Measurements from ENCODE around the gene DMD.

DMD gene

GRCh38 chrX:32451954-32452695 lies 759.2 kb downstream of the DMD start:
- TF ChIP-seq POLR2AphosphoS5 (IDR thresholded peaks at IDR 0.05; ENCODE audit: borderline replicate concordance, low read depth, low read length) = no peak
- TF ChIP-seq EZH2 (IDR thresholded peaks at IDR 0.05) = no peak
- TF ChIP-seq FOXP2 (optimal IDR thresholded peaks at IDR 0.05; ENCODE audit: control extremely low read depth, extremely low read length, insufficient read depth) = no peak
- H3K9me3 ChIP-seq (ENCODE audit: low read depth, low read length) = no peaks in the 10 kb centered on the region
- no peak overlapping the region for H3K27ac ChIP-seq

GRCh38 chrX:32448945-32449344 lies 762.4 kb downstream of the DMD start:
- Histone ChIP-seq H3K9me3 (ENCODE audit: low read depth, low read length) (no peaks in the 10 kb centered on the region), H3K27ac (no peak overlapping the region), H3K9ac (ENCODE audit: insufficient read length) (no peak overlapping the region), H3K4me3 (no peak overlapping the region), H3K36me3 (ENCODE audit: insufficient read depth, low read length) (no peaks in the 10 kb centered on the region)
- DNase-seq (ENCODE audit: low read depth, low spot score) = no peak
- TF ChIP-seq FOXP2 (optimal IDR thresholded peaks at IDR 0.05; ENCODE audit: control extremely low read depth, extremely low read length, insufficient read depth) = no peak
- no peak for TF ChIP-seq POLR2AphosphoS5 (IDR thresholded peaks at IDR 0.05; ENCODE audit: borderline replicate concordance, low read depth, low read length)
- no peak for TF ChIP-seq EZH2 (IDR thresholded peaks at IDR 0.05)

More at GRCh38 chrX:32451954-32452695, 759.2 kb downstream of the DMD start:
- H3K9ac ChIP-seq (ENCODE audit: insufficient read length) = no peak overlapping the region
- no peaks in the 10 kb centered on the region for H3K36me3 ChIP-seq (ENCODE audit: insufficient read depth, low read length)
- H3K4me3 ChIP-seq = no peak overlapping the region
- no peak for DNase-seq (ENCODE audit: low read depth, low spot score)

DNA sequence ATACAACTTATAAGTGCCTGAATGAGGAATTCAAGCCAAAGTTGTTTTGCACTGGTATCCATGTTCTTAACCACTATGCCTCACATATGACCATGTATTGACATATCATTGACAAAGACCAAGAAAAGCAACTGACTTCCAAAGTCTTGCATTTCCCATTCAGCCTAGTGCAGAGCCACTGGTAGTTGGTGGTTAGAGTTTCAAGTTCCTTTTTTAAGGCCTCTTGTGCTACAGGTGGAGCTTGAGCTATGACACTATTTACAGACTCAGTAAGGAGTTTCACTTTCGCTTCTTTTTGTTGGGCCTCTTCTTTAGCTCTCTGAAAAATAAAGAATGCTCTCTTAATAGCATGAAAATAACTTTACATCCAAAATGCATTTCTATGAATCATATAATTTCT lies 763.0 kb downstream of the DMD start:
- Histone ChIP-seq H3K4me3 (no peak overlapping the region), H3K9me3 (ENCODE audit: low read depth, low read length) (no peaks in the 10 kb centered on the region), H3K36me3 (ENCODE audit: insufficient read depth, low read length) (no peaks in the 10 kb centered on the region), H3K9ac (ENCODE audit: insufficient read length) (no peak overlapping the region), H3K27ac (no peak overlapping the region)
- TF ChIP-seq FOXP2 (optimal IDR thresholded peaks at IDR 0.05; ENCODE audit: control extremely low read depth, extremely low read length, insufficient read depth) (no peak), EZH2 (IDR thresholded peaks at IDR 0.05) (no peak), POLR2AphosphoS5 (IDR thresholded peaks at IDR 0.05; ENCODE audit: borderline replicate concordance, low read depth, low read length) (no peak)
- no peak for DNase-seq (ENCODE audit: low read depth, low spot score)

GRCh38 chrX:32447640-32448039 lies 763.7 kb downstream of the DMD start:
- no peaks in the 10 kb centered on the region for H3K36me3 ChIP-seq (ENCODE audit: insufficient read depth, low read length)
- TF ChIP-seq POLR2AphosphoS5 (IDR thresholded peaks at IDR 0.05; ENCODE audit: borderline replicate concordance, low read depth, low read length) (no peak), FOXP2 (optimal IDR thresholded peaks at IDR 0.05; ENCODE audit: control extremely low read depth, extremely low read length, insufficient read depth) (no peak), EZH2 (IDR thresholded peaks at IDR 0.05) (no peak)
- H3K9me3 ChIP-seq (ENCODE audit: low read depth, low read length) = no peaks in the 10 kb centered on the region
- no peak overlapping the region for H3K27ac ChIP-seq
- no peak for DNase-seq (ENCODE audit: low read depth, low spot score)
- H3K4me3 ChIP-seq = no peak overlapping the region
- H3K9ac ChIP-seq (ENCODE audit: insufficient read length) = no peak overlapping the region

GRCh38 chrX:32443841-32444240 lies 767.5 kb downstream of the DMD start:
- TF ChIP-seq POLR2AphosphoS5 (IDR thresholded peaks at IDR 0.05; ENCODE audit: borderline replicate concordance, low read depth, low read length) = no peak
- TF ChIP-seq EZH2 (IDR thresholded peaks at IDR 0.05) = no peak
- TF ChIP-seq FOXP2 (optimal IDR thresholded peaks at IDR 0.05; ENCODE audit: control extremely low read depth, extremely low read length, insufficient read depth) = no peak
- H3K9ac ChIP-seq (ENCODE audit: insufficient read length) = no peak overlapping the region
- no peaks in the 10 kb centered on the region for H3K36me3 ChIP-seq (ENCODE audit: insufficient read depth, low read length)
- DNase-seq (ENCODE audit: low read depth, low spot score) = no peak
- no peak overlapping the region for H3K27ac ChIP-seq
- no peak overlapping the region for H3K4me3 ChIP-seq
- H3K9me3 ChIP-seq (ENCODE audit: low read depth, low read length) = no peaks in the 10 kb centered on the region

DNA sequence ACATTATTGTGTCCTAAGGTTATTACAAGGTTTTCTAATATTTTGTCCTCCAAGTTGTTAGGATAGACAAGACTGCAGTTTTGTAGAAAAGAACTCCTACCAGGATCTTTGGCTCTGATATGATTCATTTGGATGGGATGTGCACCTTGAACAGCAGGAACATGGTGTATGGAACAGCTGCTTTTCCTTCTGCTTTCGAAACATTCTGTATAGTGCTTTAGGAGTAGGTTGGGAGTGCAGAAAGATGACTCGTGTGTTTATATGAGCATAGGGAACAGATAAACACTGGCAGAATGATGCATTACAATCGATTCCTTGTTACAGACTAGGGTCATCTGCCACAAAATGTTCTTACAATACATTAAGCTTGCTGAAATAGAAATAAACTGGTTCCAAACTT lies 790.1 kb downstream of the DMD start:
- DNase-seq (ENCODE audit: low read depth, low spot score) = no peak
- TF ChIP-seq POLR2AphosphoS5 (IDR thresholded peaks at IDR 0.05; ENCODE audit: borderline replicate concordance, low read depth, low read length) (no peak), EZH2 (IDR thresholded peaks at IDR 0.05) (no peak), FOXP2 (optimal IDR thresholded peaks at IDR 0.05; ENCODE audit: control extremely low read depth, extremely low read length, insufficient read depth) (no peak)
- Histone ChIP-seq H3K27ac (no peak overlapping the region), H3K36me3 (ENCODE audit: insufficient read depth, low read length) (no peaks in the 10 kb centered on the region), H3K4me3 (no peak overlapping the region), H3K9me3 (ENCODE audit: low read depth, low read length) (no peaks in the 10 kb centered on the region), H3K9ac (ENCODE audit: insufficient read length) (no peak overlapping the region)

DNA sequence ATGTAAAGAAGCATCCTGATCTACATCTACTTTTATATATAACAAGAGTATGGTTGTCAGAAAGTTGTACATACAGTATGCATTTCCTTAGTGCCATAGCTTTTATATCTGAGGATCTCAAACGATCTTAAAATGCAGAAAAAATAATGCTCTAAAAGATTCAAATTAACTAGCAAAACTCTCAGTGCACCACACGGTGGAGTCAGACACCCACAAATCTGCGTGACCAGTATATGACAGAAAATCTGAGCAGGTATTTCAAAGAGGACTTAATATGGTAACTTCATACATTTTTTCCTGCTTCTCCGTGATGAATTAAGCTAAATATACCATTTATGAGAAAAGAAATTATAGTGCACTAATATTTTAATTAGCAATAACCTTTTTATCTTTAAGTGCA lies 803.0 kb downstream of the DMD start:
- Histone ChIP-seq H3K9me3 (ENCODE audit: low read depth, low read length) (no peaks in the 10 kb centered on the region), H3K27ac (no peak overlapping the region), H3K9ac (ENCODE audit: insufficient read length) (no peak overlapping the region), H3K36me3 (ENCODE audit: insufficient read depth, low read length) (no peaks in the 10 kb centered on the region), H3K4me3 (no peak overlapping the region)
- no peak for DNase-seq (ENCODE audit: low read depth, low spot score)
- TF ChIP-seq FOXP2 (optimal IDR thresholded peaks at IDR 0.05; ENCODE audit: control extremely low read depth, extremely low read length, insufficient read depth) (no peak), POLR2AphosphoS5 (IDR thresholded peaks at IDR 0.05; ENCODE audit: borderline replicate concordance, low read depth, low read length) (no peak), EZH2 (IDR thresholded peaks at IDR 0.05) (no peak)

DNA sequence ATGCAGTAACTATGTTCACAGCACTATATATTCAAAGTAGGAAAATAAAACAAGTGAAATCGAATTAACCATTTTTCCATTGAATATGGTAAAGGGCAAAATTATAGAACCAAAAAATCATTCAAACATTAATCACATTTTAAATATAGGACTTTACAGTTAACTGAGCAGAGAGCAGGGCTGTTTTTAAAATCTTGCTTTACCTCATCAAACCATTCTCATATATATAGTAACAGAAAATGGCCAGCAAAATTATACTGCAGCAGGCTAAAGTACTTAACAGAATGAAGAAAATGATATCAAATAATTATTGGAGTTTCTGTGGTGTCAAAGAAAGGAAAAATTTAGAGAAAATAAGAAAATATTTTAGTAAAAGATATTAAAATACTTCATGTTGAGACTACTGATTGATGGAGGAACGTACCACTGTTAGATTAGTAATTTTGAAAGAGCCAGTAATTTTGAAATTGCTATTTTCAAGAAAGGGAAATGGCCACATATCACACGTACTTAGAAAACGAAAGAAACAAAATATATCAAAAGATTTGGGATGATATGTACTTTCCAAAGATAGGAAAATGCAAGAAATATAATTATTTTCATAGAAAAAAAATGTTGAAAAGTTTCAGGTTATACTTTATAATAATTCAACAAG lies 813.7 kb downstream of the DMD start:
- no peaks in the 10 kb centered on the region for H3K36me3 ChIP-seq (ENCODE audit: insufficient read depth, low read length)
- no peak for TF ChIP-seq FOXP2 (optimal IDR thresholded peaks at IDR 0.05; ENCODE audit: control extremely low read depth, extremely low read length, insufficient read depth)
- no peak for TF ChIP-seq POLR2AphosphoS5 (IDR thresholded peaks at IDR 0.05; ENCODE audit: borderline replicate concordance, low read depth, low read length)
- TF ChIP-seq EZH2 (IDR thresholded peaks at IDR 0.05) = no peak
- no peak overlapping the region for H3K9ac ChIP-seq (ENCODE audit: insufficient read length)
- H3K27ac ChIP-seq = no peak overlapping the region
- DNase-seq (ENCODE audit: low read depth, low spot score) = no peak
- H3K4me3 ChIP-seq = no peak overlapping the region
- no peaks in the 10 kb centered on the region for H3K9me3 ChIP-seq (ENCODE audit: low read depth, low read length)
